ENCODE data around the gene MSH5. TPM values are rescaled to one million over a fixed set of nuclear protein-coding genes. Genes with fewer than 3 reads are reported as not detected.

MSH5 gene
- total RNA-seq, result 17.4 TPM
- 1 to 10 TPM; 1.2 to 3.3 (median 1.3) TPM for polyA plus RNA-seq

GRCh38 chr6:31739639-31740396, at the start of gene MSH5:
MSH5 (plus strand) TSS chr6:31740005; CDS start chr6:31740467, 462 bp downstream.
- ATAC-seq (ENCODE audit: low read depth in 2 of 2) (peak; percentile 92 to 93), DNase-seq (peak; percentile 94 to 98 (median 94))
- H3K36me3 ChIP-seq (ENCODE audit: control insufficient read depth, insufficient read depth, low read length), result peaks cover 2% of the 10 kb centered on the region
- peak within 1 kb of the TSS; percentile 75 for H3K4me3 ChIP-seq (ENCODE audit: low read depth, low read length)
- H3K27me3 ChIP-seq (ENCODE audit: control insufficient read depth, insufficient read depth, low read length), result no peaks in the 10 kb centered on the region
- H3K4me3 Mint-ChIP-seq, result peak within 1 kb of the TSS; percentile 97 to 99 (median 98)
- peaks cover 18 to 62% (median 40%) of the 10 kb centered on the region in 4 donors for H3K4me1 Mint-ChIP-seq
- H3K9me3 Mint-ChIP-seq, result no peaks in the 10 kb centered on the region
- peak within 1 kb of the TSS; percentile 94 to 98 (median 95) for H3K27ac Mint-ChIP-seq
- no peaks in the 10 kb centered on the region for H3K36me3 Mint-ChIP-seq
- H3K9me3 ChIP-seq (ENCODE audit: control insufficient read depth in 2 of 2, low read length in 2 of 2), result no peaks in the 10 kb centered on the region
- peaks cover 54% of the 10 kb centered on the region for H3K4me1 ChIP-seq (ENCODE audit: control insufficient read depth, insufficient read depth, low read length, poor library complexity, severe bottlenecking)
- H3K27me3 Mint-ChIP-seq, result no peaks in the 10 kb centered on the region
- H3K27ac ChIP-seq (ENCODE audit: insufficient read depth, low read length, poor library complexity, severe bottlenecking), result peak within 1 kb of the TSS; percentile 91

DNA sequence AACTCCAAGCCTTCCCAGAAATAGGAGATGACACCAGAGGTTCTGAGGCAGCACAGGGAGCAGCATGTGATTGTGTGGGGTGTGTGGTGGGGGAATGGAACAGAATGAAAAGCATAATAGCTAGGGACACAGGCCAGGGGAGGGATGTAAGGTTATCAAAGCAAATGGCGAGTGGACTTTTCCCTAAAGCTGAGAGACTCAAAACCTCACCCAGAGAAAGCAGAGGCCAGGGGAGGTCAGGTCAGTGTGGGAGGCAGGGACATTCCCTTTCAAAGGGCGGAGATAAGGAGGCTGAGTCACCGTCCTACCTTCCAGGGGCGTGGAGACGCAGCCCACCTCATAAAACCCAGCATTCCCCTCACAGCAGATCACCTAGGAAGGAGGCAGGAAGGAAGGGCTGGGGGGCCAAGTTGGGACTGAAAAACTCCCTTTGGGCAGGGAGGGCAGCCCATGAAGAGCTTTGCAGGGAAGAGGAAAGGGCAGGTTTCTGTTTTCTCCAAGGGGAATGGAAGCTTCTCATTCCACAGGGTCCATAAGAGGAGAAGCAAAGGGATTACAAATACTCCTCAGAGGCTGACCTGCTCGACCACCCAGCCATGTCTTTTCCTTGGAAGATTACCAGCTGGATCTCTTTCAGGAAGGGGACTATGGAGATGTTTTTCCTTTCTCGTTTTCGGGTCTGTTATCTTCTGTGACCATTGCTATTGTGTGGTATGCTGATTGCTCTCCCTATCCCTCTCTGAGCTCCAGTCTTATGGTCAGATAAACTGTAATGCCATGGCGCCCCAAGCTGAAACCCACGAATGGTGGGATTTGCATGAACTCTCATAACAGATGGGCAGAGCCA, 49.4 kb upstream of the MSH5 start:
- Mint-ChIP-seq H3K27me3 (no peaks in the 10 kb centered on the region), H3K4me3 (peak overlapping the region in 1 of 4 donors; percentile 68), H3K4me1 (peaks cover 0 to 3% (median 0%) of the 10 kb centered on the region in 4 donors), H3K9me3 (no peaks in the 10 kb centered on the region), H3K27ac (peak overlapping the region in 2 of 3 donors; percentile 22 to 31), H3K36me3 (peaks cover 37% of the 10 kb centered on the region)
- no peak for DNase-seq
- Histone ChIP-seq H3K36me3 (ENCODE audit: control insufficient read depth, insufficient read depth, low read length) (peaks cover 82% of the 10 kb centered on the region), H3K27me3 (ENCODE audit: control insufficient read depth, insufficient read depth, low read length) (no peaks in the 10 kb centered on the region), H3K4me3 (ENCODE audit: low read depth, low read length) (no peak overlapping the region), H3K4me1 (ENCODE audit: control insufficient read depth, insufficient read depth, low read length, poor library complexity, severe bottlenecking) (no peaks in the 10 kb centered on the region), H3K27ac (ENCODE audit: insufficient read depth, low read length, poor library complexity, severe bottlenecking) (no peak overlapping the region), H3K9me3 (ENCODE audit: control insufficient read depth in 2 of 2, low read length in 2 of 2) (no peaks in the 10 kb centered on the region)
- ATAC-seq (ENCODE audit: low read depth in 2 of 2), result no peak

- H3K4me3 Mint-ChIP-seq, result no peak overlapping the region
- peak overlapping the region in 1 of 3 donors; percentile 22 for H3K27ac Mint-ChIP-seq
- DNase-seq (no peak), ATAC-seq (ENCODE audit: low read depth in 2 of 2) (no peak)
- Histone ChIP-seq H3K36me3 (ENCODE audit: control insufficient read depth, insufficient read depth, low read length) (peaks cover 78% of the 10 kb centered on the region), H3K27me3 (ENCODE audit: control insufficient read depth, insufficient read depth, low read length) (no peaks in the 10 kb centered on the region), H3K4me1 (ENCODE audit: control insufficient read depth, insufficient read depth, low read length, poor library complexity, severe bottlenecking) (no peaks in the 10 kb centered on the region), H3K4me3 (ENCODE audit: low read depth, low read length) (no peak overlapping the region), H3K27ac (ENCODE audit: insufficient read depth, low read length, poor library complexity, severe bottlenecking) (no peak overlapping the region), H3K9me3 (ENCODE audit: control insufficient read depth in 2 of 2, low read length in 2 of 2) (no peaks in the 10 kb centered on the region)
- peaks cover 0 to 3% (median 0%) of the 10 kb centered on the region in 4 donors for H3K4me1 Mint-ChIP-seq
- no peaks in the 10 kb centered on the region for H3K27me3 Mint-ChIP-seq
- no peaks in the 10 kb centered on the region for H3K9me3 Mint-ChIP-seq
- peaks cover 37% of the 10 kb centered on the region for H3K36me3 Mint-ChIP-seq
Observed at GRCh38 chr6:31691078-31691463, 48.7 kb upstream of the MSH5 start.

GRCh38 chr6:31691564-31692108, 48.2 kb upstream of the MSH5 start:
- Mint-ChIP-seq H3K27ac (no peak overlapping the region), H3K4me3 (no peak overlapping the region), H3K27me3 (no peaks in the 10 kb centered on the region), H3K4me1 (peaks cover 0 to 3% (median 0%) of the 10 kb centered on the region in 4 donors), H3K9me3 (no peaks in the 10 kb centered on the region), H3K36me3 (peaks cover 33% of the 10 kb centered on the region)
- Histone ChIP-seq H3K9me3 (ENCODE audit: control insufficient read depth in 2 of 2, low read length in 2 of 2) (no peaks in the 10 kb centered on the region), H3K27ac (ENCODE audit: insufficient read depth, low read length, poor library complexity, severe bottlenecking) (no peak overlapping the region), H3K4me3 (ENCODE audit: low read depth, low read length) (no peak overlapping the region), H3K4me1 (ENCODE audit: control insufficient read depth, insufficient read depth, low read length, poor library complexity, severe bottlenecking) (no peaks in the 10 kb centered on the region), H3K27me3 (ENCODE audit: control insufficient read depth, insufficient read depth, low read length) (no peaks in the 10 kb centered on the region), H3K36me3 (ENCODE audit: control insufficient read depth, insufficient read depth, low read length) (peaks cover 77% of the 10 kb centered on the region)
- DNase-seq (no peak), ATAC-seq (ENCODE audit: low read depth in 2 of 2) (no peak)

DNA sequence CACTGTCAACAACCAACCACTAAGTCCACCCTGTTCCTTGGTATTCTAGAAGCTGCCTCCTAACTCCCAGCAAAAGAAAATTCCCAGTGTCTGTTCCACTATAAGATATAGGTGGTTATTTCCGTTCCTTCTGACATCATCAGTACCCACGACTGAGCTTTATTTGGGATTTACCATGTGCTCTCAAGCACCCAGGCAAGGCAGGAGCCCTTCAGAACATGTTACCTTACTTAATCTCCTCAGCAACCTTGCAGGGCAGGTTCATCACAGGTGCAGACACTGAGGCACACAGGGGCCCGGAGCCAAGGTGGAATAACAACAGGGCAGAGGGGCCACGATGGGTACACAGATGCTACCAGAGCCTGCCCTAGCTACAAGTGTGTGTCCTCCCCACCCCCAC, 47.5 kb upstream of the MSH5 start:
- H3K4me1 ChIP-seq (ENCODE audit: control insufficient read depth, insufficient read depth, low read length, poor library complexity, severe bottlenecking), result no peaks in the 10 kb centered on the region
- H3K27ac Mint-ChIP-seq, result no peak overlapping the region
- H3K36me3 Mint-ChIP-seq, result peaks cover 39% of the 10 kb centered on the region
- ATAC-seq (ENCODE audit: low read depth in 2 of 2) (no peak), DNase-seq (no peak)
- no peaks in the 10 kb centered on the region for H3K27me3 ChIP-seq (ENCODE audit: control insufficient read depth, insufficient read depth, low read length)
- H3K4me1 Mint-ChIP-seq, result peaks cover 0 to 8% (median 2%) of the 10 kb centered on the region in 4 donors
- H3K4me3 ChIP-seq (ENCODE audit: low read depth, low read length), result no peak overlapping the region
- H3K4me3 Mint-ChIP-seq, result peak overlapping the region in 1 of 4 donors; percentile 16
- H3K9me3 Mint-ChIP-seq, result no peaks in the 10 kb centered on the region
- no peak overlapping the region for H3K27ac ChIP-seq (ENCODE audit: insufficient read depth, low read length, poor library complexity, severe bottlenecking)
- no peaks in the 10 kb centered on the region for H3K27me3 Mint-ChIP-seq
- H3K36me3 ChIP-seq (ENCODE audit: control insufficient read depth, insufficient read depth, low read length), result peaks cover 73% of the 10 kb centered on the region
- H3K9me3 ChIP-seq (ENCODE audit: control insufficient read depth in 2 of 2, low read length in 2 of 2), result no peaks in the 10 kb centered on the region

DNA sequence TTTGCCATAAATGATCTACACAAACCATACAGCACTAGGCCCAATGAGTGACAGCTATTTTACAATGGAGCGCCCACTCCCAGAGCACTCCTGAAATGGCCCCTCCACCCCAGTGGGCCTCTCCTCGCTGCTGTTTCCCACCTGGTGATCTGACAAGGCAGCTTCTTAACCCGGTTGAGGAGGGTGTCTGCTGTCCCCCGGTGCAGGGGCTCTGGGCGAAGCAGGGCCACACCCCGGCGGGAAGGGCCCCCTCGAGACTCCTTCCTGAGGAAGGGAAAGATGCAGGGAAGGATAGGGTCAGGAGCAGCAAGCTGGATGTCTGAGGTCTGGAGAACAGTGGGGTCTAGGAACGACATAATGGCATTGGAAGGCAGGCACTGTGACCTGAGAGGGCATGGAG, 46.9 kb upstream of the MSH5 start:
- H3K9me3 Mint-ChIP-seq, result no peaks in the 10 kb centered on the region
- Histone ChIP-seq H3K9me3 (ENCODE audit: control insufficient read depth in 2 of 2, low read length in 2 of 2) (no peaks in the 10 kb centered on the region), H3K27me3 (ENCODE audit: control insufficient read depth, insufficient read depth, low read length) (no peaks in the 10 kb centered on the region), H3K36me3 (ENCODE audit: control insufficient read depth, insufficient read depth, low read length) (peaks cover 72% of the 10 kb centered on the region), H3K4me3 (ENCODE audit: low read depth, low read length) (no peak overlapping the region), H3K4me1 (ENCODE audit: control insufficient read depth, insufficient read depth, low read length, poor library complexity, severe bottlenecking) (no peaks in the 10 kb centered on the region), H3K27ac (ENCODE audit: insufficient read depth, low read length, poor library complexity, severe bottlenecking) (no peak overlapping the region)
- peaks cover 3 to 13% (median 7%) of the 10 kb centered on the region in 4 donors for H3K4me1 Mint-ChIP-seq
- H3K27me3 Mint-ChIP-seq, result no peaks in the 10 kb centered on the region
- H3K36me3 Mint-ChIP-seq, result peaks cover 41% of the 10 kb centered on the region
- ATAC-seq (ENCODE audit: low read depth in 2 of 2) (no peak), DNase-seq (no peak)
- H3K4me3 Mint-ChIP-seq, result no peak overlapping the region
- peak overlapping the region in 1 of 3 donors; percentile 36 for H3K27ac Mint-ChIP-seq

- Histone ChIP-seq H3K4me1 (ENCODE audit: control insufficient read depth, insufficient read depth, low read length, poor library complexity, severe bottlenecking) (no peaks in the 10 kb centered on the region), H3K36me3 (ENCODE audit: control insufficient read depth, insufficient read depth, low read length) (peaks cover 67% of the 10 kb centered on the region), H3K4me3 (ENCODE audit: low read depth, low read length) (no peak overlapping the region), H3K27ac (ENCODE audit: insufficient read depth, low read length, poor library complexity, severe bottlenecking) (no peak overlapping the region), H3K27me3 (ENCODE audit: control insufficient read depth, insufficient read depth, low read length) (no peaks in the 10 kb centered on the region), H3K9me3 (ENCODE audit: control insufficient read depth in 2 of 2, low read length in 2 of 2) (no peaks in the 10 kb centered on the region)
- Mint-ChIP-seq H3K4me3 (no peak overlapping the region), H3K27me3 (no peaks in the 10 kb centered on the region), H3K4me1 (peaks cover 5 to 16% (median 9%) of the 10 kb centered on the region in 4 donors), H3K9me3 (no peaks in the 10 kb centered on the region), H3K27ac (peak overlapping the region in 1 of 3 donors; percentile 6), H3K36me3 (peaks cover 40% of the 10 kb centered on the region)
- ATAC-seq (ENCODE audit: low read depth in 2 of 2) (no peak), DNase-seq (no peak)
Observed at GRCh38 chr6:31693535-31693934, 46.3 kb upstream of the MSH5 start.
